ENCODE results near the gene FMNL2. TPM values are rescaled to one million over a fixed set of nuclear protein-coding genes. Genes with fewer than 3 reads are reported as not detected.

The FMNL2 gene
- total and polyA plus RNA-seq, 4 donors, result 81.1 to 173 (median 146) TPM

GRCh38 chr2:152488075-152488474, 153.1 kb downstream of the FMNL2 start:
- Histone ChIP-seq H3K27ac (ENCODE audit: low read depth, low read length) (no peak overlapping the region), H3K4me1 (ENCODE audit: control insufficient read depth, insufficient read depth, low read length) (peaks cover 22% of the 10 kb centered on the region), H3K4me3 (ENCODE audit: low read depth, low read length) (no peak overlapping the region), H3K36me3 (ENCODE audit: control insufficient read depth, insufficient read depth, low read length) (no peaks in the 10 kb centered on the region), H3K27me3 (ENCODE audit: control insufficient read depth, insufficient read depth, low read length) (no peaks in the 10 kb centered on the region), H3K9me3 (ENCODE audit: control insufficient read depth, insufficient read depth, low read length) (no peaks in the 10 kb centered on the region)
- DNase-seq (ENCODE audit: low read depth in 4 of 6, low spot score in 6 of 6), result no peak
- 100% methylated on average over 1 of the region's 2 CpGs for WGBS (ENCODE audit: insufficient coverage)

- Histone ChIP-seq H3K4me3 (ENCODE audit: low read depth, low read length) (no peak overlapping the region), H3K36me3 (ENCODE audit: control insufficient read depth, insufficient read depth, low read length) (no peaks in the 10 kb centered on the region), H3K4me1 (ENCODE audit: control insufficient read depth, insufficient read depth, low read length) (peaks cover 22% of the 10 kb centered on the region), H3K27me3 (ENCODE audit: control insufficient read depth, insufficient read depth, low read length) (no peaks in the 10 kb centered on the region), H3K27ac (ENCODE audit: low read depth, low read length) (no peak overlapping the region), H3K9me3 (ENCODE audit: control insufficient read depth, insufficient read depth, low read length) (no peaks in the 10 kb centered on the region)
- WGBS (ENCODE audit: insufficient coverage), result no CpG with 5 or more reads among the region's 2 CpGs
- no peak for DNase-seq (ENCODE audit: low read depth in 4 of 6, low spot score in 6 of 6)
Measured at GRCh38 chr2:152489364-152489763, 154.4 kb downstream of the FMNL2 start.

GRCh38 chr2:152490686-152491455, 155.9 kb downstream of the FMNL2 start:
- H3K36me3 ChIP-seq (ENCODE audit: control insufficient read depth, insufficient read depth, low read length), result no peaks in the 10 kb centered on the region
- peaks cover 18% of the 10 kb centered on the region for H3K4me1 ChIP-seq (ENCODE audit: control insufficient read depth, insufficient read depth, low read length)
- peak in 1 of 6 donors; percentile 56 for DNase-seq (ENCODE audit: low read depth in 4 of 6, low spot score in 6 of 6)
- H3K9me3 ChIP-seq (ENCODE audit: control insufficient read depth, insufficient read depth, low read length), result no peaks in the 10 kb centered on the region
- WGBS (ENCODE audit: insufficient coverage), result 7% methylated on average over 3 of the region's 6 CpGs
- no peak overlapping the region for H3K4me3 ChIP-seq (ENCODE audit: low read depth, low read length)
- peak overlapping the region; percentile 63 for H3K27ac ChIP-seq (ENCODE audit: low read depth, low read length)
- H3K27me3 ChIP-seq (ENCODE audit: control insufficient read depth, insufficient read depth, low read length), result no peaks in the 10 kb centered on the region

- no peak overlapping the region for H3K4me3 ChIP-seq (ENCODE audit: low read depth, low read length)
- DNase-seq (ENCODE audit: low read depth in 4 of 6, low spot score in 6 of 6), result no peak
- no peaks in the 10 kb centered on the region for H3K27me3 ChIP-seq (ENCODE audit: control insufficient read depth, insufficient read depth, low read length)
- H3K36me3 ChIP-seq (ENCODE audit: control insufficient read depth, insufficient read depth, low read length), result no peaks in the 10 kb centered on the region
- H3K9me3 ChIP-seq (ENCODE audit: control insufficient read depth, insufficient read depth, low read length), result no peaks in the 10 kb centered on the region
- peaks cover 18% of the 10 kb centered on the region for H3K4me1 ChIP-seq (ENCODE audit: control insufficient read depth, insufficient read depth, low read length)
- no CpG with 5 or more reads among the region's 5 CpGs for WGBS (ENCODE audit: insufficient coverage)
- H3K27ac ChIP-seq (ENCODE audit: low read depth, low read length), result peak overlapping the region; percentile 2
Measured at GRCh38 chr2:152492131-152492530, 157.2 kb downstream of the FMNL2 start.

- WGBS (ENCODE audit: insufficient coverage), result no CpG with 5 or more reads among the region's 2 CpGs
- no peaks in the 10 kb centered on the region for H3K9me3 ChIP-seq (ENCODE audit: control insufficient read depth, insufficient read depth, low read length)
- no peak overlapping the region for H3K4me3 ChIP-seq (ENCODE audit: low read depth, low read length)
- no peak overlapping the region for H3K27ac ChIP-seq (ENCODE audit: low read depth, low read length)
- H3K36me3 ChIP-seq (ENCODE audit: control insufficient read depth, insufficient read depth, low read length), result no peaks in the 10 kb centered on the region
- H3K4me1 ChIP-seq (ENCODE audit: control insufficient read depth, insufficient read depth, low read length), result peaks cover 18% of the 10 kb centered on the region
- no peaks in the 10 kb centered on the region for H3K27me3 ChIP-seq (ENCODE audit: control insufficient read depth, insufficient read depth, low read length)
- no peak for DNase-seq (ENCODE audit: low read depth in 4 of 6, low spot score in 6 of 6)
Measured at GRCh38 chr2:152492911-152493310, 157.9 kb downstream of the FMNL2 start.

GRCh38 chr2:152493417-152493816, 158.4 kb downstream of the FMNL2 start:
- Histone ChIP-seq H3K36me3 (ENCODE audit: control insufficient read depth, insufficient read depth, low read length) (no peaks in the 10 kb centered on the region), H3K27me3 (ENCODE audit: control insufficient read depth, insufficient read depth, low read length) (no peaks in the 10 kb centered on the region), H3K9me3 (ENCODE audit: control insufficient read depth, insufficient read depth, low read length) (no peaks in the 10 kb centered on the region), H3K27ac (ENCODE audit: low read depth, low read length) (peak overlapping the region; percentile 18), H3K4me1 (ENCODE audit: control insufficient read depth, insufficient read depth, low read length) (peaks cover 18% of the 10 kb centered on the region), H3K4me3 (ENCODE audit: low read depth, low read length) (no peak overlapping the region)
- no peak for DNase-seq (ENCODE audit: low read depth in 4 of 6, low spot score in 6 of 6)
- WGBS (ENCODE audit: insufficient coverage), result 100% methylated on average over 1 of the region's 2 CpGs

- Histone ChIP-seq H3K27me3 (ENCODE audit: control insufficient read depth, insufficient read depth, low read length) (no peaks in the 10 kb centered on the region), H3K36me3 (ENCODE audit: control insufficient read depth, insufficient read depth, low read length) (no peaks in the 10 kb centered on the region), H3K9me3 (ENCODE audit: control insufficient read depth, insufficient read depth, low read length) (no peaks in the 10 kb centered on the region), H3K4me3 (ENCODE audit: low read depth, low read length) (no peak overlapping the region), H3K27ac (ENCODE audit: low read depth, low read length) (no peak overlapping the region), H3K4me1 (ENCODE audit: control insufficient read depth, insufficient read depth, low read length) (peaks cover 18% of the 10 kb centered on the region)
- 17% methylated on average over 2 of the region's 2 CpGs for WGBS (ENCODE audit: insufficient coverage)
- DNase-seq (ENCODE audit: low read depth in 4 of 6, low spot score in 6 of 6), result no peak
Measured at GRCh38 chr2:152493945-152494528, 159.1 kb downstream of the FMNL2 start.

GRCh38 chr2:152496371-152496770, 161.4 kb downstream of the FMNL2 start:
- H3K36me3 ChIP-seq (ENCODE audit: control insufficient read depth, insufficient read depth, low read length), result no peaks in the 10 kb centered on the region
- DNase-seq (ENCODE audit: low read depth in 4 of 6, low spot score in 6 of 6), result no peak
- no peaks in the 10 kb centered on the region for H3K27me3 ChIP-seq (ENCODE audit: control insufficient read depth, insufficient read depth, low read length)
- H3K27ac ChIP-seq (ENCODE audit: low read depth, low read length), result no peak overlapping the region
- no peak overlapping the region for H3K4me3 ChIP-seq (ENCODE audit: low read depth, low read length)
- H3K4me1 ChIP-seq (ENCODE audit: control insufficient read depth, insufficient read depth, low read length), result peaks cover 11% of the 10 kb centered on the region
- no peaks in the 10 kb centered on the region for H3K9me3 ChIP-seq (ENCODE audit: control insufficient read depth, insufficient read depth, low read length)
- WGBS (ENCODE audit: insufficient coverage), result no CpG with 5 or more reads among the region's 3 CpGs

- no peak overlapping the region for H3K27ac ChIP-seq (ENCODE audit: low read depth, low read length)
- no peaks in the 10 kb centered on the region for H3K27me3 ChIP-seq (ENCODE audit: control insufficient read depth, insufficient read depth, low read length)
- no peak overlapping the region for H3K4me3 ChIP-seq (ENCODE audit: low read depth, low read length)
- peaks cover 7% of the 10 kb centered on the region for H3K4me1 ChIP-seq (ENCODE audit: control insufficient read depth, insufficient read depth, low read length)
- no peak for DNase-seq (ENCODE audit: low read depth in 4 of 6, low spot score in 6 of 6)
- no peaks in the 10 kb centered on the region for H3K9me3 ChIP-seq (ENCODE audit: control insufficient read depth, insufficient read depth, low read length)
- WGBS (ENCODE audit: insufficient coverage), result 83% methylated on average over 2 of the region's 3 CpGs
- H3K36me3 ChIP-seq (ENCODE audit: control insufficient read depth, insufficient read depth, low read length), result no peaks in the 10 kb centered on the region
Measured at GRCh38 chr2:152497481-152498052, 162.6 kb downstream of the FMNL2 start.

Data from spinal cord (tissue), 10 donors.